IPS-18c (cell line): ENCODE measurements around the gene FITM1.
A peak's percentile ranks its signal among the peaks of the same experiment; 100 is the strongest.

Experiments used
- H3K4me3 ChIP-seq: 2 replicates; pipeline ENCODE4 v1.7.0; 2013; ENCODE audit warnings: low read depth, mild to moderate bottlenecking, low read length, moderate library complexity; ENCODE audit not compliant: insufficient read depth
- H3K9me3 ChIP-seq: one replicate; pipeline ENCODE4 v1.6.1; 2013; ENCODE audit warnings: mild to moderate bottlenecking, low read length, moderate library complexity; ENCODE audit not compliant: control insufficient read depth, insufficient read depth

FITM1 gene, protein sequence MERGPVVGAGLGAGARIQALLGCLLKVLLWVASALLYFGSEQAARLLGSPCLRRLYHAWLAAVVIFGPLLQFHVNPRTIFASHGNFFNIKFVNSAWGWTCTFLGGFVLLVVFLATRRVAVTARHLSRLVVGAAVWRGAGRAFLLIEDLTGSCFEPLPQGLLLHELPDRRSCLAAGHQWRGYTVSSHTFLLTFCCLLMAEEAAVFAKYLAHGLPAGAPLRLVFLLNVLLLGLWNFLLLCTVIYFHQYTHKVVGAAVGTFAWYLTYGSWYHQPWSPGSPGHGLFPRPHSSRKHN

DNA sequence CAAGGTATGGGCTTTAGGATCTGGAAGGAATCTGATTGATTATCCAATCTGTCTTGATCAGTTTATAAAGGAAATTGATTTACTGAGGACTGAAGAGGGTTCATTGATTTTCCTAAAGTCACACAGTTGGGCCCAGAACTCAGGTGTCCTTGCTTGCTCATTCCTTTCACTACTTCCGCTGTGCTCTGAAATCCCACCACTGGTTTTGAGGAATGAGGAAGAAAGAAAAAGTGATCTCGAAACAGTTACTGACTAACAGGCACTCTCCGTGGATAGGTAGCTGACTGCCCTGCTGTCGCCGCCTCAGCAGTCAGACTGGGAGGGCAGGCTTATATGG lies at the start of gene FITM1:
TSS of gene FITM1 (plus strand) at position 280 of the 337 bp plus-strand sequence. CDS start 905 bp downstream, outside the sequence.
- no peak within 1 kb of the TSS for H3K4me3 ChIP-seq
- no peaks in the 10 kb centered on the region for H3K9me3 ChIP-seq

DNA sequence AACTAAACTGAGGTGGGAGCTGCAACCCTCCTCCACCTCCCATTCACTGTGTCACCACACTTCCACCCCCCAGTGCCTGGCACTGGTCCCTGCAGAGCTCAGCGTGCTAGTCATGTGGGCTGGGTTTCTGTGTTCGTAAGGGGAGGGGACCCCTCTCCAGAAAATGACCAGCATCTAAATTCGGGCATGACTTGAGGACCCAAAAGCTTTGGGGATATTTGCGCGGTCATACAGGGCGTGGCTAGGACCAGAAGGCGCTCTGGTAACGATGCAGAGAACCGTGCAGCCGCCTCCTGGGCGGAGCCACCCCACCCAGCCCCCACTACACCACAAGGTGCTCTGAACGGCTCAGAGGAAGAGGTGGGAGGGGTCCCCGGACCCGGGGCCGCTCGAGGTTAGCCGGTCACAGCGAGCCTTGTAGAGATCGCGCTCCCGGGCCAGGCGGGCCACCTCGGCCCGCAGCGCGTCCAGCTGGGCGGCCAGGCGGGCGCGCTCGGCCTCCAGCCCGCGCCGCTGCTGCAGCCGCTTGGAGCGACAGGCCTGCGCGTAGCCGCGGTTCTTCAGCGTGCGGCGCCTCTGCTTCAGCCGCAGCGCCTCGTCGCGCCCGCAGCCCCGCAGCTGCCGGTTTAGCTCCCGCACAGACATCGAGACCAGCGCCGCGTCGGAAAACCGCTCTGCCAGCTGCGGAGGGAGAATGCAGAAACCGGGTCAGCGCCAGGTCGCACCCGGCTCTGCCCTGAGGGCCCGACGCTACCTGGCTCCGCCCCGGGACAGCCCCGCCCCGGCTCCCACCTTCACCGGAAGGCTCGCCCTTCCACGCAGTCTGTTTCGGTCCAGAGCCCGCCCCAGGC lies 49.3 kb upstream of the FITM1 start:
- Histone ChIP-seq H3K4me3 (peak overlapping the region; percentile 67), H3K9me3 (no peaks in the 10 kb centered on the region)

DNA sequence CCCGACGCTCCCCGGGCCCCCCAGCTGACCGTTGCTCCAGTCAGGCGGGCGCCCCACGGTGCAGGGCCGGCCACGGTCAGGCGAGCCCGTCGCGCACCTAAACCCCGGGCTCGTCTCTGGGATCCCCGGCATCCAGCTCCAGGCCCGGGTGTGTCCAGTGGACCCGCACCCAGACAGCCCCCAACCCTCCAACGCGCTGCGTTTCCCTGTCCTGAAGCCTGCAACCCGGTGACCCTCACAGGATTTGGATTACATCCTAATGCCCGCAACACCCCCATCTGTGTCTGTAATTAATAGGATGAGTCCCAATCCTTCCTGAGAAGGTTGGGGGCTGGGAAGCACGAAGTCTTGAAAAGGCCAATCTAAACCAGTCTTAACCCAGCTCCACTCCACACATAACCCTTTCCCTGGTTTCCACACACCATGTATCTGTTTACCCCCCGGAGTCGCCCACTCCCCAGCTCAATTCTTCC lies 48.7 kb upstream of the FITM1 start:
- H3K9me3 ChIP-seq, result no peaks in the 10 kb centered on the region
- H3K4me3 ChIP-seq, result peak overlapping the region; percentile 67

GRCh38 chr14:24082411-24083080 lies 47.9 kb upstream of the FITM1 start:
- H3K9me3 ChIP-seq, result no peaks in the 10 kb centered on the region
- no peak overlapping the region for H3K4me3 ChIP-seq

DNA sequence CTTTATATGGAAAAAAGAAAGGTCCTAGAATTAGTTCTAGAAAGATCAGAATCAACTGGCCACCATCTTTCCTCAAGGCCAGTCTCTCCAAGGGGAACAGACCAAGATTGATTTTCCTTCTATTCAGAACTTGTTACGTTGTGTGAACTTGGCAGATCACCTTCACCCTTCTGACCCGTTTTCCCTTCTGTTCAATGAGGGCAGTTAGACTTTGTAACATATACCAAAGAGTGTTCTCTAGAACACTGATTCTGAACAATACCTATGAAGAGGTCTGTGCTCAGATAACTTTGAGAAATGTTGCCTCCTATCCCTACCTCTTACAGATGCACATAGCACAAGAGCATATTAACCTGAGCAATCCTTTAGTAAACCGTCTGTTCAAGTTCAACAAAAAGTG lies 47.0 kb upstream of the FITM1 start:
- H3K4me3 ChIP-seq, result no peak overlapping the region
- no peaks in the 10 kb centered on the region for H3K9me3 ChIP-seq

GRCh38 chr14:24084440-24084839 lies 46.0 kb upstream of the FITM1 start:
- Histone ChIP-seq H3K9me3 (no peaks in the 10 kb centered on the region), H3K4me3 (no peak overlapping the region)

DNA sequence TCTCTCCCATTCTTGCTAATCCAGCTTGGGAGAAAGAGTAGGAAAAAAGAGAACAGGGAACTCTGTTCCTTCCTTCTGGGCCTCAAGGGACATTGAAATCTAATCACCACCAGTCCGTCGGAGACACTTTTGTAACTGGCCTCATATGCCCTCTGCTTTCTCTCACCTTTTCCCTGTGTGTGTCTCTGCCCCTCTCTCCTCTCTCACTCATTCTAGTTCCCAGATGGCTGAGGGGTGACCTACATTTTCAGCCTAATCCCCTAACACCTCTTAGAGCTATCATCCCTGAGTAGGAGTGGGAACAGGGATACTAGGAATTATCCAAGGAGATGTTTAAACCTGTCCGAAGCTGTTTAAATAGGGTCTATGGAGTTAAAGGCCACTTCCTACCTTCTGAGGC lies 45.2 kb upstream of the FITM1 start:
- Histone ChIP-seq H3K4me3 (no peak overlapping the region), H3K9me3 (no peaks in the 10 kb centered on the region)

GRCh38 chr14:24086193-24086955 lies 44.1 kb upstream of the FITM1 start:
- Histone ChIP-seq H3K4me3 (no peak overlapping the region), H3K9me3 (no peaks in the 10 kb centered on the region)

DNA sequence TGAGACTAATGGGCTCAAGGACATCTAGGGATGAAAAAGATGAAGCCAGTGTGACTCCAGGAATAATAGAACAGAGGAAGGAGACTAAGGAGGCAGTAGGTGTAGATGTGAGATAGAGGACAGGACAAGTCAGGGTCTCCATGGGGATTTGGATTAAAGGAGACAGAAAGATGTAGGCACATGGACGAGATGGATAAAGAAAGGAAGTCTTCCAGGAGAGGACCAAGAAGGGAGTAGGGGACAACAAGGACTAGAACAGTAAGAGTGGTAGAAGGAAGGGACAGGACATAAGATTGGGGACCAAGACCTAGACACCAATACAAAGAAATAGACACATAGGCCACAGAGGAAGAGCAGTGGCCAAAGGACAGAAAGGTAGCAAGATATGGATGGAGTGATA lies 43.5 kb upstream of the FITM1 start:
- Histone ChIP-seq H3K4me3 (no peak overlapping the region), H3K9me3 (no peaks in the 10 kb centered on the region)

GRCh38 chr14:24088095-24088494 lies 42.4 kb upstream of the FITM1 start:
- no peak overlapping the region for H3K4me3 ChIP-seq
- no peaks in the 10 kb centered on the region for H3K9me3 ChIP-seq

DNA sequence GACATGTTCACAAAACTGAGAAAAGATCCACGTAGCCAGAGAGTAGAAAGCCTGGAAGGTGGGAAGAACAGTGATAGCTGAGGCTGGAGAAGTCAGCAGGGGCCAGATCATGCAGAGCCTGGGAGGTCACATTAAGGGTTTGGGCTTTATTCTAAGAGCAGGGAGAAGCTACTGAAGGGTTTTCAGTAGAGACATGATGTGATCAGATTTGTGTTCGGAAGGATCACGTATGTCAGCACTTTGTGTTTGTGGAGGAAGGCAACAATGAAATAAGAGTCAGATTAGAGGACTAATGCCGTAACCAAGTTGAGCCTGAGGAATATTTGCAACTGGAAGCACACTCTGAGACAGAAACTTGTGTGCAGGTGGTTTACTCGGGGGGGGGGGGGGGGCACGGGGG lies 40.6 kb upstream of the FITM1 start:
- no peaks in the 10 kb centered on the region for H3K9me3 ChIP-seq

DNA sequence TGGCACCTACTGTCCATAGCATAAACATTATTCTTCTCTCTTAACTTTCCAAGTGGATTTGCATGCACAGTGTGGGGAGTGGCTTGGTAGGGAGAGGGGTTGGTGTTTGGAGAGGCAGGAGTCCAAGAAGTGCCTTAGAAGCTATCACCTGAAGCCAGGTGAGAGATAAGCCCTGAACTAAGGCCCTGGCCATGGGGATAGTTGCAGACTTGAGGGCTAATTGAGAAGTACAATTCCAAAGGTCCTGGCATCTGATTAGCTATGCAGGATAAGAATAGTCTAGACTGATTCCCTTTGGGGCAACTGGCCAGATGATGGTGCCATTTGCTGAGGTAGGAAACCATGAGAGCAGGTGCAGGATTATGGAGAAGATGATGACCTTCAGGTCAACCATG lies 38.4 kb upstream of the FITM1 start:
- no peaks in the 10 kb centered on the region for H3K9me3 ChIP-seq
- H3K4me3 ChIP-seq, result no peak overlapping the region

More for the DNA sequence above, 40.6 kb upstream of the FITM1 start:
- no peak overlapping the region for H3K4me3 ChIP-seq

DNA sequence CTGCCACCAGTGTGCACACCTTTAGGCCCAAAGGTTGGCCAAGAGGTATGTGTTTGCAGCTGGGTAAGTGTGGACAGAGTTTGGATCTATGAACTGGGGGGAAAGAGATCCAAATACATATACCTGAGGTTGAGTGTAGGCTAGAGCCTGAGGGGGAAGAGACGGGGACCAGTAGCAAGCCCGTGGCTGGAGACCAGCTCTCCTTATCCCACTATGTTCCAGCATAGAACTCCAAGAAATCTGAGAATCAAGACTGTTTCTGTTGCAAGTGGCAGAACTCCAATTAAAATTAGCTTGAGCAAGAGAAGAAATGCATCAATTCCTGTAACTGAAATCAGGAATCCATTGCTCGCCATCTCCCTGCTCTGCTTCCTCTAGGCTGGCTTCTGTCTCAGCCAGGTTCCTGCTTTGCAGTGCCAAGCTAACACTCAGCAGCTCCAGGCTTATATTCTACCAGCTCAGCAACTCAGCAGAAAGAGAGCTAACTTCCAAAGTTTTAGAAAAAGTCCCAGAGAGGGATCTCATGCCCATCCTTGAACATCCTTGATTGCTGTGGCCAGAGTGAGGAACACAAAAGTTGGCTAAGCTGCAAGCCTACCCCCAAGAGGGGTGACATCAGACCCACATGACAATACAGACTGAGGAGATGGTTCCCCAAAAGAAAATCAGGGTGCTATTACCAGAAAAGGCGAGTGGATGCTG lies 37.8 kb upstream of the FITM1 start:
- no peak overlapping the region for H3K4me3 ChIP-seq
- H3K9me3 ChIP-seq, result no peaks in the 10 kb centered on the region

GRCh38 chr14:24093207-24093900 lies 37.1 kb upstream of the FITM1 start:
- H3K9me3 ChIP-seq, result no peaks in the 10 kb centered on the region
- H3K4me3 ChIP-seq, result peak overlapping the region; percentile 9; the same call in 1 of the 2 replicates

DNA sequence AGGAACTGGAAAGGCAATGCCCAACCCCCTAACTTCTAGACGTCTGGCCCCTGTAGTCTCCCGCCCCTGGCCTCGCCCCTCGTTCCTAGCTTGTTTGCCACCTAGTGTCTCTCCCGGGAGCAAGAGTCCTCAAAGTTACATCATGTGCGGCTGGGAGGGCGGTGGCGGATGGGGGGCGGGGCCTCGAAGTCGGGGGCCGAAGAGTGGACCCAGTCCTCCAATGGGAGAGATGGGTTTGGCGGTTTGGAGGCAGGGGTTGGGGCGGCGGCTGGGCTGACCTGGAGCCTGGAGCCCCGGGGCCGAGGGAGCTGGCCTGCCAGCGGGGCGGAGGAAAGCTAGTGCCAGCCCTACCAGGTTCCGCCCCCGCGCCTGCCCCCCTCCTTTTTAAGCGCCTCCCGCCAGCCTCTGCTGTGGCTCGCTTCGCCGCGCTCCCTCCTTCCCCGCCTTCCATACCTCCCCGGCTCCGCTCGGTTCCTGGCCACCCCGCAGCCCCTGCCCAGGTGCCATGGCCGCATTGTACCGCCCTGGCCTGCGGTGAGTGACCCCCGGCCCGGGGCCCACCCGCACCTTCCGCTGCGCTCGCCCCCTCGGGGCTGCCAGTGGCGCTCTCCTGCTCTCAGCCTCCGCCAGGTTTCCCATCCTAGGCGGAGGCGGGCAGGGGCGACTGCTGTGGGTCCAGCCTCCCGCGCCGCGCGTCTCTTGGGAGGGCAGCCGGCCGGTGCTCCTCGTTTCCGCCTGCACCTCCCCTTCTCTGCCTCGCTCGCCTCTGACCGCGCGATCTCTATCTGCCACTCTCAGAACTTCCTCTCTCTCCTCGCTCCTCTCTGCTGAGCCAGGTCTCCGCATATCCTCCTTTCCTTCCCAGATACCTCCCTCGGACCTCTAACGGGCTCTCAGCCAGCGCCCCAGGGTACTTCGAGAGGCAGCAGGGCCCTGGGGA lies 36.3 kb upstream of the FITM1 start, which contains the start of gene PCK2:
TSS of gene PCK2 (plus strand) at position 411 of the 940 bp plus-strand sequence. CDS start at position 506, 95 bp downstream.
- H3K9me3 ChIP-seq, result no peaks in the 10 kb centered on the region
- peak within 1 kb of the TSS; percentile 85 for H3K4me3 ChIP-seq
